MM.1S (cell line): ENCODE measurements around the gene FRY.

Source experiments
- DNase-seq: peaks from one replicate; pipeline ENCODE4 v3.0.0-alpha.2; 2015
- H2AFZ ChIP-seq: fragments of 300-600 bp; sonication (generic); 2 replicates; pipeline ENCODE4 v1.6.0; 2016; ENCODE audit warnings: antibody characterized with exemption, low read length
- H3F3A ChIP-seq: fragments of 300-600 bp; sonication (generic); 2 replicates; pipeline ENCODE4 v1.6.1; 2016; ENCODE audit warnings: mild to moderate bottlenecking, antibody characterized with exemption, low read length, moderate library complexity, mixed read lengths; ENCODE audit not compliant: insufficient read depth
- H3K27ac ChIP-seq: fragments of 300-600 bp; sonication (generic); 2 replicates; pipeline ENCODE4 v1.5.1; 2016; ENCODE audit warnings: mild to moderate bottlenecking, low read length
- H3K27me3 ChIP-seq: fragments of 300-600 bp; sonication (generic); replicated peaks from 2 replicates; pipeline ENCODE4 v1.6.0; 2016; ENCODE audit warnings: low read length; ENCODE audit not compliant: insufficient read depth
- H3K36me3 ChIP-seq: fragments of 300-600 bp; sonication (generic); replicated peaks from 2 replicates; pipeline ENCODE4 v1.6.1; 2016; ENCODE audit warnings: mild to moderate bottlenecking, low read length, mixed read lengths; ENCODE audit not compliant: insufficient read depth
- H3K4me1 ChIP-seq: fragments of 300-600 bp; sonication (generic); 2 replicates; pipeline ENCODE4 v1.6.1; 2016; ENCODE audit warnings: low read length, mixed read lengths
- H3K4me2 ChIP-seq: fragments of 300-600 bp; sonication (generic); 2 replicates; pipeline ENCODE4 v1.6.0; 2016; ENCODE audit warnings: low read depth, low read length
- H3K4me3 ChIP-seq: fragments of 300-600 bp; sonication (generic); 2 replicates; pipeline ENCODE4 v1.5.1; 2016; ENCODE audit warnings: low read length, mixed read lengths
- H3K79me2 ChIP-seq: fragments of 300-600 bp; sonication (generic); 2 replicates; pipeline ENCODE4 v1.6.1; 2016; ENCODE audit warnings: mixed run types, low read length, mixed read lengths
- H3K9ac ChIP-seq: fragments of 300-600 bp; sonication (generic); 2 replicates; pipeline ENCODE4 v1.6.1; 2016; ENCODE audit warnings: low read length, mixed read lengths
- H3K9me2 ChIP-seq: fragments of 300-600 bp; sonication (generic); replicated peaks from 2 replicates; pipeline ENCODE4 v1.6.1; 2016; ENCODE audit warnings: mild to moderate bottlenecking, low read length, mixed read lengths; ENCODE audit not compliant: insufficient read depth
- H3K9me3 ChIP-seq: fragments of 300-600 bp; sonication (generic); replicated peaks from 2 replicates; pipeline ENCODE4 v1.6.1; 2016; ENCODE audit warnings: mild to moderate bottlenecking, low read length, mixed read lengths; ENCODE audit not compliant: insufficient read depth
- H4K20me1 ChIP-seq: fragments of 300-600 bp; sonication (generic); 2 replicates; pipeline ENCODE4 v1.6.1; 2016; ENCODE audit warnings: mild to moderate bottlenecking, low read length, moderate library complexity, mixed read lengths; ENCODE audit not compliant: insufficient read depth
- EZH2 ChIP-seq: fragments of 300-600 bp; sonication (generic); optimal IDR thresholded peaks from 2 replicates; pipeline ENCODE3; 2017; ENCODE audit warnings: low read depth, mild to moderate bottlenecking, antibody characterized with exemption, low read length, mixed read lengths
- EZH2phosphoT487 ChIP-seq: fragments of 300-600 bp; sonication (generic); IDR thresholded peaks from 2 replicates; pipeline ENCODE4 v1.6.1; 2018; ENCODE audit warnings: antibody characterized with exemption, low read length
- TF ChIP-seq, protein P1 (sequence below): fragments of 300-600 bp; sonication (generic); IDR thresholded peaks from 2 replicates; pipeline ENCODE4 v1.5.1; 2016; ENCODE audit warnings: antibody characterized with exemption, low read length, mixed read lengths

The FRY gene

DNA sequence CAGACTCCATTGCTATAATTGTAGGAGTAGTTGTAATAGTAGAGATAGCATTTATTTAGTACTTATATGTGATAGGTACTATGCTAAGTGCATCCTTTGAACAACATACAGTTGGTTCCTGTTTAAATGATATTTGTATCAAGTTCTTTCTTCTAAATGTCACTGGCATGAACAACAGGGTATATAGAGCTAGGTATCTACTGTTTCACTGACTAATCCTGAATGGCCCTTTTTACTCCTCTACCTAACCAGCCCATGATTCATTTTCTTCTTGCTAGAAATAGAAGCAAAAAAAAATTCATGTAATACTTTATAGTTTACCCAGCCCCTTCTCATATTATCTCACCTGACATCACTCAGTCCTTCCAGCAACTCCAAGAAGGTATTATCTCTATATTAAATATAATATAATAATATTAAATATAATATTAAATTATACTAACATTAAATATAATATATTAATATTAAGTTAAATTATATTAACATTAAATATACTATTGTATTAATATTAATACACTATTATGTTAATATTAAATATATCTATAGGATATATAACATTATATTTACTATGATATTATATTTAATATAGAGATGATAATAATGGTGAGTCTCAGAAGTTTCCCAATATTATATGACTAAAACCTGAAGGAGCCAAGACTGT, 74.2 kb downstream of the FRY start:
- no peaks in the 10 kb centered on the region for H3F3A ChIP-seq
- H3K79me2 ChIP-seq = no peaks in the 10 kb centered on the region
- H3K27me3 ChIP-seq = no peaks in the 10 kb centered on the region
- no peak for DNase-seq
- no peak overlapping the region for H3K9ac ChIP-seq
- TF ChIP-seq, protein P1, sequence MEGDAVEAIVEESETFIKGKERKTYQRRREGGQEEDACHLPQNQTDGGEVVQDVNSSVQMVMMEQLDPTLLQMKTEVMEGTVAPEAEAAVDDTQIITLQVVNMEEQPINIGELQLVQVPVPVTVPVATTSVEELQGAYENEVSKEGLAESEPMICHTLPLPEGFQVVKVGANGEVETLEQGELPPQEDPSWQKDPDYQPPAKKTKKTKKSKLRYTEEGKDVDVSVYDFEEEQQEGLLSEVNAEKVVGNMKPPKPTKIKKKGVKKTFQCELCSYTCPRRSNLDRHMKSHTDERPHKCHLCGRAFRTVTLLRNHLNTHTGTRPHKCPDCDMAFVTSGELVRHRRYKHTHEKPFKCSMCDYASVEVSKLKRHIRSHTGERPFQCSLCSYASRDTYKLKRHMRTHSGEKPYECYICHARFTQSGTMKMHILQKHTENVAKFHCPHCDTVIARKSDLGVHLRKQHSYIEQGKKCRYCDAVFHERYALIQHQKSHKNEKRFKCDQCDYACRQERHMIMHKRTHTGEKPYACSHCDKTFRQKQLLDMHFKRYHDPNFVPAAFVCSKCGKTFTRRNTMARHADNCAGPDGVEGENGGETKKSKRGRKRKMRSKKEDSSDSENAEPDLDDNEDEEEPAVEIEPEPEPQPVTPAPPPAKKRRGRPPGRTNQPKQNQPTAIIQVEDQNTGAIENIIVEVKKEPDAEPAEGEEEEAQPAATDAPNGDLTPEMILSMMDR = no peak
- no peak for TF ChIP-seq EZH2
- TF ChIP-seq EZH2phosphoT487 = no peak
- H3K36me3 ChIP-seq = no peaks in the 10 kb centered on the region
- H3K27ac ChIP-seq = no peak overlapping the region
- no peak overlapping the region for H3K4me2 ChIP-seq
- no peaks in the 10 kb centered on the region for H3K4me1 ChIP-seq
- no peak overlapping the region for H3K4me3 ChIP-seq
- no peaks in the 10 kb centered on the region for H3K9me3 ChIP-seq
- H4K20me1 ChIP-seq = no peaks in the 10 kb centered on the region
- H2AFZ ChIP-seq = no peak overlapping the region
- H3K9me2 ChIP-seq = no peaks in the 10 kb centered on the region

DNA sequence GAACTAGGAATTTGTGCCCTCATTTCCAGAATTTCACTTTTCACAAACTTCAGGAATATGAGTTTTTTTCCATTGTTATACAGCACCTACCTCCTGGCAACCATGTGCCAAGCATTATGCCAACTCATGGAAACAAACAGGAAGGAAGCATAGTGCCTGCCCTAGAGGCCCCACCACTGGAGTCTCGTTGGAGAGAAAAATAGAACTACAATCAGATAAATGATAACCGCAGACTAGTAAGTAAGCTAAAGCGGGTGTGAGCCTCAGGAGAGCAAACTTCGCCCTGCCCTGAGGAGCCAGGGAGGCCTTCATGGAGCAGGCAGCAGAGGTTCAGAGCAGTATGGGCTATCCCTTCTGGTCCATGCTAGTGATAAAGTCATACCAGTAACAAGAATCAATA, 75.9 kb downstream of the FRY start:
- H3K4me3 ChIP-seq = no peak overlapping the region

DNA sequence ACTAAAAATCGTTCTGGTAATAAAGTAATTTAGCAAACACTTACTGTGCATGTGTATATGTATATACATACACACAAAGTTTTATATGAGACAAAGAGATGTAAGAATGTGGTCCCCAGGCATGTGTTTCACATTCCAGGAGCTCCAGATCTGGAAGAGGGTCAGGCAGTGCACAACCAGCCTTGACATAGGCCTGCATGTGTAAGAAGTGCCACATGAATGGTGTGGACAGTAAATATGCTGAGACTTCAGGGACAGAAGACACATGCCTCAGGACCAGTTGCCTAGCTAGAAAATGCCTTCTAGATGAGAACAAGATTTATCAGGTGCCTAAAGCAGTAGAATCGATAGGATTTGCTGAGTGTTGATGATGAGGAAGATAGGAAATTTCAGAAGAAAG, 76.4 kb downstream of the FRY start:
- H3K79me2 ChIP-seq = no peaks in the 10 kb centered on the region
- no peak overlapping the region for H3K4me3 ChIP-seq
- H3K27me3 ChIP-seq = no peaks in the 10 kb centered on the region
- H3K4me2 ChIP-seq = no peak overlapping the region
- H3K27ac ChIP-seq = no peak overlapping the region
- H2AFZ ChIP-seq = no peak overlapping the region
- H3K36me3 ChIP-seq = no peaks in the 10 kb centered on the region
- no peaks in the 10 kb centered on the region for H3K4me1 ChIP-seq
- no peak for DNase-seq
- H3F3A ChIP-seq = no peaks in the 10 kb centered on the region
- H3K9ac ChIP-seq = no peak overlapping the region
- no peaks in the 10 kb centered on the region for H3K9me3 ChIP-seq
- H3K9me2 ChIP-seq = no peaks in the 10 kb centered on the region
- TF ChIP-seq, protein P1 = no peak
- TF ChIP-seq EZH2phosphoT487 = no peak
- no peak for TF ChIP-seq EZH2
- no peaks in the 10 kb centered on the region for H4K20me1 ChIP-seq

More for the DNA sequence above, 75.9 kb downstream of the FRY start:
- Histone ChIP-seq H3K4me1 (no peaks in the 10 kb centered on the region), H3F3A (no peaks in the 10 kb centered on the region), H3K36me3 (no peaks in the 10 kb centered on the region), H3K27ac (no peak overlapping the region), H3K9me2 (no peaks in the 10 kb centered on the region), H3K9me3 (no peaks in the 10 kb centered on the region), H3K9ac (no peak overlapping the region), H4K20me1 (no peaks in the 10 kb centered on the region), H3K79me2 (no peaks in the 10 kb centered on the region), H3K4me2 (no peak overlapping the region), H3K27me3 (no peaks in the 10 kb centered on the region), H2AFZ (no peak overlapping the region)
- TF ChIP-seq EZH2 (no peak), EZH2phosphoT487 (no peak)
- TF ChIP-seq, protein P1 = no peak
- DNase-seq = no peak
